ENCODE measurements around the gene ACKR4. TPM values are rescaled to one million over a fixed set of nuclear protein-coding genes. Genes with fewer than 3 reads are reported as not detected.

ACKR4 gene
- total RNA-seq, 4 donors from 2014 or later = 1.8 to 8.9 (median 2.6) TPM

- Histone ChIP-seq H3K27ac (no peak overlapping the region), H3K36me3 (no peaks in the 10 kb centered on the region), H3K4me1 (no peaks in the 10 kb centered on the region), H3K9me3 (no peaks in the 10 kb centered on the region), H3K27me3 (no peaks in the 10 kb centered on the region), H3K4me3 (no peak overlapping the region)
- no peak for DNase-seq (ENCODE audit: low spot score in 2 of 2)
- WGBS = 0% methylated on average over 1 of the region's 1 CpG
- TF ChIP-seq POLR2AphosphoS5 (IDR thresholded peaks at IDR 0.05) (no peak), POLR2A (IDR thresholded peaks at IDR 0.05) (no peak), CTCF (IDR thresholded peaks at IDR 0.05) (no peak), EP300 (IDR thresholded peaks at IDR 0.05) (no peak)
Observed at GRCh38 chr3:132650153-132650552, 53.1 kb downstream of the ACKR4 start.

Other genes with a start within 250 kb of the ACKR4 start
- 10 to 100 TPM; 20.6 to 52.6 (median 39.7) TPM for gene DNAJC13, start 179.8 kb upstream of the ACKR4 start, total RNA-seq
- 100 to 1,000 TPM in 1 of 4 donors, 10 to 100 TPM in 3; 18.2 to 112 (median 23.3) TPM for gene ACAD11, start 62.5 kb downstream of the ACKR4 start, total RNA-seq
- 10 to 100 TPM; 16.3 to 52.3 (median 27.5) TPM for gene UBA5, start 63.1 kb downstream of the ACKR4 start, total RNA-seq
- gene NPHP3, start 125.1 kb downstream of the ACKR4 start, total RNA-seq = 100 to 1,000 TPM in 1 of 4 donors, 10 to 100 TPM in 3; 21.0 to 133 (median 27.3) TPM

Measured in suprapubic skin (tissue), 4 donors.